ENCODE results near the gene ZNF780A. TPM values are rescaled to one million over a fixed set of nuclear protein-coding genes. Genes with fewer than 3 reads are reported as not detected.
A peak's percentile ranks its signal among the peaks of the same experiment; 100 is the strongest.

Gene ZNF780A
- total and polyA plus RNA-seq, 2 of the 13 experiments (the other 11 are each of a cell fraction or from before 2014, with no cell fraction given): 13.5 to 22.7 TPM

DNA sequence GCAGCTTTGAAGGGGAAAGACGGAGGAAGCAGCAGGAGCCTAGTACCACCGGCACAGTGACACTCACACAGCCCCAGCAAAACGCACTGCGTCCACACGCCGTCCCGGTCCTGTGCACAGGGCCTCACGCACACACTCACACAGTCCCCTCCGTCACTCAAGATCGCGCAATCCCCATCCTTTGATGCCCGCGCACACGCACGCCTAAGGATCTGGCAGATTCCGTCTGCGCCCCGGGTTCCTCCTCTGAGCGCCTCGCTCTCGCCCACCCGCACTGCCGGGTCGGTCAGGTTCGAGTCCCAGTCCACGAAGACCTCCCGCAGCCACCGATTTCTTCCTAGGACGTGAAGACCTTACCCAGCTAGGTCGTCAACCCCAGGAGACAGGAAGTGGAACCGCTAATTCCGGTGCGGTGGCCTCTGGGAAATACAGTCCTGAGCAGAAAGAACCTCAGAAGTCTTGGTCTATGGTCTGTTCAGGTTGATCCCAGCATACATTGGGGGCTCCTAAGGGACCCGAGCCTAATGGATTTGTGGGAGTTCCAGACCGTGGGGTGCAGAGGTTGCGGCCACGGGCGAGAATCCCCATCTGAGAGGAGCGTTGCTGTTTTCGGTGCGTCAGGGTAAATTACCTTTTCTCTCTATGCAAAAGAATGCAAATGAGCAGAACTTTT lies 34.8 kb downstream of the ZNF780A start, which contains the start of gene ZNF780B (continued):
- no peak for TF ChIP-seq SIX1 (CRISPR knock-in tag; IDR thresholded peaks at IDR 0.05; ENCODE audit: borderline replicate concordance)
- 0 out of 2 replicates have a peak, but pooled peaks have one; percentile 32 for TF ChIP-seq HDAC1 (CRISPR knock-in tag; IDR thresholded peaks at IDR 0.05)
- TF ChIP-seq, protein P1, sequence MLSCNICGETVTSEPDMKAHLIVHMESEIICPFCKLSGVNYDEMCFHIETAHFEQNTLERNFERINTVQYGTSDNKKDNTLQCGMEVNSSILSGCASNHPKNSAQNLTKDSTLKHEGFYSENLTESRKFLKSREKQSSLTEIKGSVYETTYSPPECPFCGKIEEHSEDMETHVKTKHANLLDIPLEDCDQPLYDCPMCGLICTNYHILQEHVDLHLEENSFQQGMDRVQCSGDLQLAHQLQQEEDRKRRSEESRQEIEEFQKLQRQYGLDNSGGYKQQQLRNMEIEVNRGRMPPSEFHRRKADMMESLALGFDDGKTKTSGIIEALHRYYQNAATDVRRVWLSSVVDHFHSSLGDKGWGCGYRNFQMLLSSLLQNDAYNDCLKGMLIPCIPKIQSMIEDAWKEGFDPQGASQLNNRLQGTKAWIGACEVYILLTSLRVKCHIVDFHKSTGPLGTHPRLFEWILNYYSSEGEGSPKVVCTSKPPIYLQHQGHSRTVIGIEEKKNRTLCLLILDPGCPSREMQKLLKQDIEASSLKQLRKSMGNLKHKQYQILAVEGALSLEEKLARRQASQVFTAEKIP (CRISPR knock-in tag; IDR thresholded peaks at IDR 0.05; ENCODE audit: borderline replicate concordance): no peak
- no peak; the same call in 1 of the 2 replicates for TF ChIP-seq ZNF737 (CRISPR knock-in tag; IDR thresholded peaks at IDR 0.05; ENCODE audit: borderline replicate concordance)
- TF ChIP-seq KLF15 (CRISPR knock-in tag; IDR thresholded peaks at IDR 0.05; ENCODE audit: borderline replicate concordance): no peak
- TF ChIP-seq ZNF326 (CRISPR knock-in tag; IDR thresholded peaks at IDR 0.05; ENCODE audit: borderline replicate concordance): no peak
- TF ChIP-seq ZNF567 (CRISPR knock-in tag; IDR thresholded peaks at IDR 0.05; ENCODE audit: borderline replicate concordance): no peak
- no peak for TF ChIP-seq ZNF3 (CRISPR knock-in tag; IDR thresholded peaks at IDR 0.05)
- no peak for TF ChIP-seq ZFP36L2 (CRISPR knock-in tag; IDR thresholded peaks at IDR 0.05)
- TF ChIP-seq NFATC3 (CRISPR knock-in tag; IDR thresholded peaks at IDR 0.05): no peak
- TF ChIP-seq, protein P2, sequence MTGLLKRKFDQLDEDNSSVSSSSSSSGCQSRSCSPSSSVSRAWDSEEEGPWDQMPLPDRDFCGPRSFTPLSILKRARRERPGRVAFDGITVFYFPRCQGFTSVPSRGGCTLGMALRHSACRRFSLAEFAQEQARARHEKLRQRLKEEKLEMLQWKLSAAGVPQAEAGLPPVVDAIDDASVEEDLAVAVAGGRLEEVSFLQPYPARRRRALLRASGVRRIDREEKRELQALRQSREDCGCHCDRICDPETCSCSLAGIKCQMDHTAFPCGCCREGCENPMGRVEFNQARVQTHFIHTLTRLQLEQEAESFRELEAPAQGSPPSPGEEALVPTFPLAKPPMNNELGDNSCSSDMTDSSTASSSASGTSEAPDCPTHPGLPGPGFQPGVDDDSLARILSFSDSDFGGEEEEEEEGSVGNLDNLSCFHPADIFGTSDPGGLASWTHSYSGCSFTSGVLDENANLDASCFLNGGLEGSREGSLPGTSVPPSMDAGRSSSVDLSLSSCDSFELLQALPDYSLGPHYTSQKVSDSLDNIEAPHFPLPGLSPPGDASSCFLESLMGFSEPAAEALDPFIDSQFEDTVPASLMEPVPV (CRISPR knock-in tag; IDR thresholded peaks at IDR 0.05): peak; percentile 89; the same call in 1 of the 2 replicates
- TF ChIP-seq ZNF12 (CRISPR knock-in tag; IDR thresholded peaks at IDR 0.05): no peak
- TF ChIP-seq ZMYM2 (CRISPR knock-in tag; IDR thresholded peaks at IDR 0.05): no peak
- peak; percentile 72 for TF ChIP-seq ZMYM4 (CRISPR knock-in tag; IDR thresholded peaks at IDR 0.05)
- TF ChIP-seq, protein P3, sequence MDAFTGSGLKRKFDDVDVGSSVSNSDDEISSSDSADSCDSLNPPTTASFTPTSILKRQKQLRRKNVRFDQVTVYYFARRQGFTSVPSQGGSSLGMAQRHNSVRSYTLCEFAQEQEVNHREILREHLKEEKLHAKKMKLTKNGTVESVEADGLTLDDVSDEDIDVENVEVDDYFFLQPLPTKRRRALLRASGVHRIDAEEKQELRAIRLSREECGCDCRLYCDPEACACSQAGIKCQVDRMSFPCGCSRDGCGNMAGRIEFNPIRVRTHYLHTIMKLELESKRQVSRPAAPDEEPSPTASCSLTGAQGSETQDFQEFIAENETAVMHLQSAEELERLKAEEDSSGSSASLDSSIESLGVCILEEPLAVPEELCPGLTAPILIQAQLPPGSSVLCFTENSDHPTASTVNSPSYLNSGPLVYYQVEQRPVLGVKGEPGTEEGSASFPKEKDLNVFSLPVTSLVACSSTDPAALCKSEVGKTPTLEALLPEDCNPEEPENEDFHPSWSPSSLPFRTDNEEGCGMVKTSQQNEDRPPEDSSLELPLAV (CRISPR knock-in tag; conservative IDR thresholded peaks at IDR 0.05; ENCODE audit: low read depth): 0 out of 2 replicates have a peak, but pooled peaks have one; percentile 42
- peak; percentile 67 for TF ChIP-seq ARNT2 (CRISPR knock-in tag; IDR thresholded peaks at IDR 0.05; ENCODE audit: low read depth)
- TF ChIP-seq, protein P4, sequence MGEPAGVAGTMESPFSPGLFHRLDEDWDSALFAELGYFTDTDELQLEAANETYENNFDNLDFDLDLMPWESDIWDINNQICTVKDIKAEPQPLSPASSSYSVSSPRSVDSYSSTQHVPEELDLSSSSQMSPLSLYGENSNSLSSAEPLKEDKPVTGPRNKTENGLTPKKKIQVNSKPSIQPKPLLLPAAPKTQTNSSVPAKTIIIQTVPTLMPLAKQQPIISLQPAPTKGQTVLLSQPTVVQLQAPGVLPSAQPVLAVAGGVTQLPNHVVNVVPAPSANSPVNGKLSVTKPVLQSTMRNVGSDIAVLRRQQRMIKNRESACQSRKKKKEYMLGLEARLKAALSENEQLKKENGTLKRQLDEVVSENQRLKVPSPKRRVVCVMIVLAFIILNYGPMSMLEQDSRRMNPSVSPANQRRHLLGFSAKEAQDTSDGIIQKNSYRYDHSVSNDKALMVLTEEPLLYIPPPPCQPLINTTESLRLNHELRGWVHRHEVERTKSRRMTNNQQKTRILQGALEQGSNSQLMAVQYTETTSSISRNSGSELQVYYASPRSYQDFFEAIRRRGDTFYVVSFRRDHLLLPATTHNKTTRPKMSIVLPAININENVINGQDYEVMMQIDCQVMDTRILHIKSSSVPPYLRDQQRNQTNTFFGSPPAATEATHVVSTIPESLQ (CRISPR knock-in tag; conservative IDR thresholded peaks at IDR 0.05): no peak
- TF ChIP-seq ZNF30 (CRISPR knock-in tag; IDR thresholded peaks at IDR 0.05): 0 out of 2 replicates have a peak, but pooled peaks have one; percentile 23
